Activated naive CD4-positive, alpha-beta T cell treated with anti-CD3 and anti-CD28 coated beads for 36 hours (primary cell): Measurements from ENCODE around the gene TMEM258. TPM values are rescaled to one million over a fixed set of nuclear protein-coding genes. Genes with fewer than 3 reads are reported as not detected.

Experiments used
- CTCF ChIA-PET: fragments of 350-600 bp; sonication (Branson Sonifier 250); formaldehyde crosslinking; loops from one replicate; lab custom pipeline; 2021; ENCODE audit warnings: antibody characterized with exemption; lab: Charles Lee
- DNase-seq: peaks from one replicate; pipeline ENCODE4 v3.0.0-alpha.2; 2020
- H3K27ac Mint-ChIP-seq: one replicate; pipeline ENCODE4 v1.8.0; 2021; ENCODE audit warnings: mild to moderate bottlenecking, mixed read lengths
- H3K27me3 Mint-ChIP-seq: one replicate; pipeline ENCODE4 v1.8.0; 2021; ENCODE audit warnings: low read depth, mixed read lengths
- H3K36me3 Mint-ChIP-seq: one replicate; pipeline ENCODE4 v1.8.0; 2021; ENCODE audit warnings: low read depth, mixed read lengths
- H3K4me1 Mint-ChIP-seq: one replicate; pipeline ENCODE4 v1.8.0; 2021; ENCODE audit warnings: low read depth, mixed read lengths
- H3K4me3 Mint-ChIP-seq: one replicate; pipeline ENCODE4 v1.8.0; 2021; ENCODE audit warnings: mild to moderate bottlenecking, moderate library complexity, mixed read lengths
- H3K9me3 Mint-ChIP-seq: one replicate; pipeline ENCODE4 v1.8.0; 2021; ENCODE audit warnings: mixed read lengths
- intact Hi-C: fragments of 100-400 bp; cut with micrococcal nuclease; formaldehyde crosslinking; loops from one replicate; pipeline ENCODE4 v1.15.1; 2023
- total RNA-seq, 2 experiments: library from RNA; stranded (reverse); gene quantifications; one replicate each; pipeline ENCODE4 v1.2.3, GENCODE V29; 2021

Gene TMEM258
- total RNA-seq, 2 experiments from 2014 or later = 166 to 167 TPM

DNA sequence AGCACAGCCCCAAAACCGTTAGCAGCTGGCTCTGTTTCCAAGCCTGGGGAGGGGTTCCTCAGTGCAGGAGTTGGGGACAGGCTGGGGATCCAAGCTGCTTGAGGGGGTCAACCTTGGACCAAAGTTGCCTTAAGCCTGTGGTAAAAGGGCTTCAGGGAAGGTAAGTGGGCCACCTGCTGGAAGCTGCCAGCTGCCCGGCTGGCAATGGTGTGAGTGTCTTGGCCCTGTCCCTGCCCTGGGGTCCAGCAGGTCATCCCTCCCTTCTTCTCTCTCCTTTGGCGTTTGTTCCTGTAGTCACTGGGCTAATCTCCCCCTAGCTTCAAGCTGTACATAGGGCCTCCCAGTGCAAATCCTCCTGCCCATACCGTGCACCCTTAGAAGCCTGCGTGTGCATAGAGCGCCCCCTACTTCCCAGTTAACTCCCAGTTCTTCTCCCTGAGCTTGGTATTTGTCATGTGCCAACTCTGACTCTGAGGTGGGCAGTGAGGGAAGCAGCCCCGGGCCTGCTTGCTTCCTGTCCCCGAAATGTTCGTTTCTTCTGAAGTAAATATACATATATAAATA is 4.4 kb downstream of the TMEM258 start:
- H3K4me1 Mint-ChIP-seq = peaks cover 12% of the 10 kb centered on the region
- peaks cover 25% of the 10 kb centered on the region for H3K36me3 Mint-ChIP-seq
- DNase-seq = peak; percentile 19
- intact Hi-C loops = no loop called here
- no peak overlapping the region for H3K27ac Mint-ChIP-seq
- CTCF ChIA-PET = interaction anchor here (0.6 to 2.7 kb wide), 8 partner anchors 10 to 320 kb away, joined by 3 to 11 read pairs (median 3); no protein-coding TSS in a partner anchor
- no peaks in the 10 kb centered on the region for H3K9me3 Mint-ChIP-seq
- no peaks in the 10 kb centered on the region for H3K27me3 Mint-ChIP-seq
- H3K4me3 Mint-ChIP-seq = no peak overlapping the region

DNA sequence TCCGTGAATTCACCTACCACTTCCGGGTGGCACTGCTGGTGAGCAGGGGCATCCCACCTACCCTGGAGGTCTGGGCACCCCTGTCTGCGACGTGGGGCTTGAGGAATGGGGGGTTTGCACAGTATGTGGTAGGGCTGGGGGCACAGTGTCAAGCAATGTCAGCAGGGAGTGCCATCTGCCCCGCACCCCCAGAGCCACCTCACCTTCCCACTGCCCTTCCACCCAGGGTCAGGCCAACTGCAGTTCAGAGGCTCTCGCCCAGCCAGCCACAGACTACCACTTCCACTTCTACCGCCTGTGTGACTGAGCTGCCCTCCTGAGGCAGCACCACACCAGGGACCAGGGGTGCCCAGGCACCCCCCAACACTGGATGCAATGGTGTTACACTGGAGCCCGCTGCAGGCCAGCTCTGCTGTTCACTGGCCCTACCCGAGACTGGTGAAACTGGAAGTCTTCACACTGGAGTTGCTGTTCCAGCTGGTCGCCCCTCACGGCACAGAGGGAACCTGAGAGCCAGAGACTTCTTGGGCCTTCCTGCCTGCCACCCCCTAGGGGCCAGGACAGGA is 6.5 kb downstream of the TMEM258 start:
- DNase-seq = no peak
- H3K27me3 Mint-ChIP-seq = no peaks in the 10 kb centered on the region
- intact Hi-C loops = no loop called here
- H3K4me3 Mint-ChIP-seq = no peak overlapping the region
- CTCF ChIA-PET = interaction anchor here (1.0 kb wide), 1 partner anchor 11 kb away, joined by 4 read pairs; no protein-coding TSS in a partner anchor
- no peaks in the 10 kb centered on the region for H3K9me3 Mint-ChIP-seq
- peaks cover 25% of the 10 kb centered on the region for H3K36me3 Mint-ChIP-seq
- no peak overlapping the region for H3K27ac Mint-ChIP-seq
- H3K4me1 Mint-ChIP-seq = peaks cover 6% of the 10 kb centered on the region

DNA sequence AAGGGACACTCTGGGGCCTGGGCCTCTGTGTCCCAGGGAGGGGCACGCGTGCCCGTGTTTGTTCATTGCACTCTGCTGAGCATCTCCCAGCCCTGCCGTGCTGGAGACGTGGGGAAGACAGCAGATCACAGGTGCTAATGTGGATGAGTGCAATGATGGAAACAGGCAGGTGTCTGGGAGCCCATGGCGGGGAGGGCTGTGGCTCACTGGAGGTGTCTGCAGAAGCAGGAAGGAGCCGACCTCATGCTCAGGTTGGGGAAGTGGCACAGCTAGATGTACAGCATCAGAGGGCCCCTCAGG is 7.9 kb downstream of the TMEM258 start:
- intact Hi-C loops = no loop called here

DNA sequence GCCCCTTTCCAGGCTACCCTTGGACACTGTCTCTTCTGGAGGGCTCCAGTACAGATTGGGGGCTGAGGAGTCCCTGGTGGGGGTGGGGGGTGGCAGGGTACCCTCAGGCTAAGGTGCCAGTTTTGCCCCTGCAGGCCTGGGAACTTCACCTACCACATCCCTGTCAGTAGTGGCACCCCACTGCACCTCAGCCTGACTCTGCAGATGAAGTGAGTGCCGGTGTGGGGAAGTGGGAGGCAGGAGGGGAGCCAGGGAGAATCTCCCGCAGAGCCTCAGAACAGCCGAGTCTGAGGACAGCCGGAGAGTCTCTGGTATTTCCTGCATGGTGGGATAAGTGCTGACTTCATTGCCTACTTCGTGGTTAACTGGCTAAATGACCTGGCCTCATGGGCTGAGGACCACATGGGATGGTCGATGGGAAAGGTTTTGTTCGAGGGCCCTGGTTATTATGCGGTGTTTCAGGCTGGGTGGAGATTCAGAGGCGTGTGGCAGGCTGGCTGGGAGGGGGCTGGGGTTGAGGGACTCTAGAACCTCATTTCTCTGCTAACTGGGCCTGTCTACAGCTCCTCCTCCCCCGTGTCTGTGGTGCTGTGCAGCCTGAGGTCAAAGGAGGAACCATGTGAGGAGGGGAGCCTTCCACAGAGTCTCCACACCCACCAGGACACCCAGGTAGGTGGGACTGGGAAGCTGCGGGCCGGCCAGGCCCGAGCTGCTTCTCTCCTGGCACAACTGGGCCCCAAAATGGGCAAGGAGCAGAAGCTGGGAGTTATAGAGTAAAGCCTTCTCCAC is 8.5 kb downstream of the TMEM258 start:
- no peaks in the 10 kb centered on the region for H3K9me3 Mint-ChIP-seq
- H3K36me3 Mint-ChIP-seq = peaks cover 12% of the 10 kb centered on the region
- H3K27ac Mint-ChIP-seq = no peak overlapping the region
- no peak overlapping the region for H3K4me3 Mint-ChIP-seq
- CTCF ChIA-PET = interaction anchor here (1.5 kb wide), 1 partner anchor 13 kb away, joined by 4 read pairs; no protein-coding TSS in a partner anchor
- no peaks in the 10 kb centered on the region for H3K27me3 Mint-ChIP-seq
- intact Hi-C loops = no loop called here
- H3K4me1 Mint-ChIP-seq = no peaks in the 10 kb centered on the region
- no peak for DNase-seq

More for the DNA sequence above, 7.9 kb downstream of the TMEM258 start:
- Mint-ChIP-seq H3K36me3 (peaks cover 16% of the 10 kb centered on the region), H3K4me3 (no peak overlapping the region), H3K9me3 (no peaks in the 10 kb centered on the region), H3K27ac (no peak overlapping the region), H3K27me3 (no peaks in the 10 kb centered on the region), H3K4me1 (no peaks in the 10 kb centered on the region)
- no peak for DNase-seq
- CTCF ChIA-PET = interaction anchor here (1.5 kb wide), 1 partner anchor 13 kb away, joined by 4 read pairs; no protein-coding TSS in a partner anchor

DNA sequence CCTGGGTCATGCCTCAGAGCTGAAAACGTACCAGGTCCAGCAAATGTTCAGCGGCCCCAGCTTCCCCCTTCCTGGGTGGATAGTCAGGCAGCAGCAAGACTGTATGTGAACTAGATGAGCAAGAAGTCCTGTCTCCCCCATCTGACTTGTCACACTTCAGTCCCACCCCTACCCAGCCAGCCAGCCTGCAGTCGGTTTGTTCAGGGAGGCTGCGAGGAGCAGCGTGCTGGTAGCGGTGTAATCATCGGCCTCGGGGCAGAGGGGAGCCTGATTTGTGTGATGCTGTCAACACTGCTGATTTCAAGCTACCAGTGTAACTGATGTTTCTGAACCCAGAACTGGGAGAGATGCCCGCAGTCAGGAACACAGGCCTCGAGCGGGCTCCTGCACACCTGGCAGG is 9.6 kb downstream of the TMEM258 start:
- H3K4me3 Mint-ChIP-seq = no peak overlapping the region
- CTCF ChIA-PET = no interaction called here
- intact Hi-C loops = no loop called here

DNA sequence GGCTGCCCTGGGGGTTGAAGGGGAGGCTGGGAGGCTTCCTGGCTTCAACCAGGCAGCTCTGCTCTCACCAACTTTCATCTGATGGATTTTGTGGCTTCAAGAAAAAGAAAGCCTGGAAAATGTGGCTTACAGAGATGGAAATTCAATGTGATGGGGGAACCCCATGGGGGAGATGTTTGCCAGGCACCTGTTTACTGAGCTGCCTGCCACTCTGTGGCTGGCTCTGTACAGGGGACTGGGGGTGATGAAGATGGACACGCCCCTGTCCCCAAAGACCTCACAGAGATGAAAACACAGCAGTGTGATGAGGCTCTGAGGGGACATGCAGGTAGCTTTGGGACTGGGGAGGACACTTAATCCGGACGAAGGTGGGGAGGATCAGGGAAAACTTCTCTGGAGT is 10.1 kb downstream of the TMEM258 start:
- peaks cover 5% of the 10 kb centered on the region for H3K4me1 Mint-ChIP-seq
- CTCF ChIA-PET = interaction anchor here (0.6 kb wide), 1 partner anchor 164 kb away, joined by 3 read pairs; no protein-coding TSS in a partner anchor
- H3K36me3 Mint-ChIP-seq = peaks cover 6% of the 10 kb centered on the region
- intact Hi-C loops = no loop called here
- H3K27me3 Mint-ChIP-seq = peaks cover 3% of the 10 kb centered on the region
- H3K4me3 Mint-ChIP-seq = no peak overlapping the region
- no peak overlapping the region for H3K27ac Mint-ChIP-seq
- DNase-seq = no peak
- H3K9me3 Mint-ChIP-seq = no peaks in the 10 kb centered on the region

More for the DNA sequence above, 9.6 kb downstream of the TMEM258 start:
- Mint-ChIP-seq H3K36me3 (peaks cover 6% of the 10 kb centered on the region), H3K4me1 (peaks cover 4% of the 10 kb centered on the region), H3K27ac (no peak overlapping the region), H3K27me3 (peaks cover 3% of the 10 kb centered on the region), H3K9me3 (no peaks in the 10 kb centered on the region)
- DNase-seq = no peak

DNA sequence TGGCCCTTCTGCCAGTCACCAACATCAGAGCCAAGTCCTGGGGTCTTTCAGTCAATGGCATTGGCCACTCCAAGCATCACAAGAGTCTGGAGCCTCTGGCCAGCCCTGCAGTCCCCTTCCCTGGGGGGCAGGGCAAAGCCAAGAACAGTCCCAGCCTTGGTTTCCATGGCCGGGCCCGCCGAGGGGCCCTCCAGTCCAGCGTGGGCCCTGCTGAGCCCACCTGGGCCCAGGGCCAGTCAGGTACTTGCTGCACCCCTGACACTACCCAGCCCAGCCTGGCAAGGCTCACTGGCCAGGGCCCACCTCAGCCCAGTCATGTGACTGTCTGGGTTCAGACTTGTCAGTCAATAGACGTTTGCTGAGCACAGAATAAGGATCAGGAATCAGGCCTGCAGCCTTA is 10.8 kb downstream of the TMEM258 start:
- CTCF ChIA-PET = no interaction called here
- Mint-ChIP-seq H3K4me1 (peaks cover 10% of the 10 kb centered on the region), H3K9me3 (no peaks in the 10 kb centered on the region), H3K27me3 (peaks cover 3% of the 10 kb centered on the region), H3K36me3 (peaks cover 6% of the 10 kb centered on the region), H3K27ac (no peak overlapping the region), H3K4me3 (no peak overlapping the region)
- intact Hi-C loops = no loop called here
- no peak for DNase-seq

DNA sequence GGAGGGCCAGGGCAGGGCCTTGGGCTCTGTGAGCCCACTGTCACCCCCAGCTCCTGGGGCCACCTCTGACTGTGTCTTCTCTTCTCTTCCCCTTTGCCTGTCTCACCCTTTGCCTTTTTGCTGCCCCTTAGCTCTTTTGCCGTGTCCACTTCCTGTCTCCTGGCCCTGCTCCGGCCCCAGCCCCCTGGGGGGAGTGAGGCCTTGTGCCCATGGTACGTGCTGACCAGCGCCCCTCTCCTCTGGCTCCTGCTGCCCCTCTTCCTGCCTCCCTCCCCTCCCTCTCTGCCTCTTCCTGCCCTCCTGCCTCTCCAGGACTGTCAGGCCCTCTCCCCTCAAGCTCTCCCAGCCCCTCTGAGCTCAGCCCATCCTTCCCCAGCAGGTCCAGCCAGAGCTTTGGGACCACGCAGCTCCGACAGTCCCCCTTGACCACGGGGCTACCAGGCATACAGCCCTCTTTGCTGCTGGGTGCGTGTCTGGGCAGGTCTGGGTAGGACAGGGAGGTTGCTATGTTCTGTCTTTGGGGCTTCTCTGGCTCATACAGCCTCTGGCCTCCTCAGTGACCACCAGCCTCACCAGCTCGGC is 11.7 kb downstream of the TMEM258 start:
- peaks cover 3% of the 10 kb centered on the region for H3K27me3 Mint-ChIP-seq
- CTCF ChIA-PET = interaction anchor here (0.6 to 1.1 kb wide), 2 partner anchors 13 to 215 kb away, joined by 3 read pairs; no protein-coding TSS in a partner anchor
- H3K4me1 Mint-ChIP-seq = peaks cover 13% of the 10 kb centered on the region
- no peak overlapping the region for H3K4me3 Mint-ChIP-seq
- no peak for DNase-seq
- H3K27ac Mint-ChIP-seq = no peak overlapping the region
- intact Hi-C loops = no loop called here
- no peaks in the 10 kb centered on the region for H3K9me3 Mint-ChIP-seq
- peaks cover 6% of the 10 kb centered on the region for H3K36me3 Mint-ChIP-seq

DNA sequence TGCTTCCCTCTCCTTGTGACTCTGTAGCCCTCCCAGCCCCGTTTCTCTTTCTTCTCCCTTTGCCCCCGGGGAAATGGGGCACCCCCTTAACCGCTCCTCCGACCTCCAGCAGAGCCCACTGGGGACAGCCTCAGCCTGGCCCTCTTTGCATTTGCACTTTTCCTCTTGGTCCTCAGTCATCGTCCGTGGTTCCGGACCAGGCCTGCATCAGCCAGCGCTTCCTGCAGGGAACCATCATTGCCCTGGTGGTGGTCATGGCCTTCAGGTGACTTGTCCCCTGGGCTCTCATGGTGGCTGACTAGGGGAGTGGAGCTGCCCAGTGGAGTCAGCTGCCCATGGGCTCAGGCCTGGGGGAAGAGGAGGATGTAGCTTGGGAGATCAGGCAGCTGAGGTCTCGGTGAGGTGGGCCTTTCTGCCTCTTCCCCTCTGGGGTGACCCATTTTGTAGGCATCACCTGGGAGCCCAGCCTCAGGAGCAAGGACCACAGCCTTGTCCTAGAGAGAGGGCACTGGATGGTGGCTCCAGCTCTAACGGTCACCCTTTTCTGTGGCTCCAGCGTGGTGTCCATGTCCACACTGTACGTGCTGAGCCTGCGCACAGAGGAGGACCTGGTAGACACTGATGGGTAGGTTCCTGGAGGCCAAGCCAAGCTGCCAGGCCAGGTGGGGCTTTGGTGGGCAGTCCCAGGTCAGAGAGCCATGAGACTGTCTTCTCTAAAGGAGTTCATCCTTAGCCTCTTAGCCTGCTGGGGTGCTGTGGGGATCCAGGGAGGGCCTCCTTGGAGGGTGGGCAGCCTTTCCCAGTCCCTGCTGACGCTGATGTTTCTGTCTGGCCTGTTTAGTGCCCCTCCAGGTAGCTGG is 12.5 kb downstream of the TMEM258 start:
- Mint-ChIP-seq H3K27me3 (peaks cover 3% of the 10 kb centered on the region), H3K27ac (no peak overlapping the region), H3K9me3 (no peaks in the 10 kb centered on the region), H3K36me3 (peaks cover 5% of the 10 kb centered on the region), H3K4me3 (no peak overlapping the region), H3K4me1 (peaks cover 13% of the 10 kb centered on the region)
- CTCF ChIA-PET = interaction anchor here (0.6 to 1.1 kb wide), 2 partner anchors 14 to 216 kb away, joined by 3 read pairs; no protein-coding TSS in a partner anchor
- intact Hi-C loops = no loop called here
- DNase-seq = no peak

DNA sequence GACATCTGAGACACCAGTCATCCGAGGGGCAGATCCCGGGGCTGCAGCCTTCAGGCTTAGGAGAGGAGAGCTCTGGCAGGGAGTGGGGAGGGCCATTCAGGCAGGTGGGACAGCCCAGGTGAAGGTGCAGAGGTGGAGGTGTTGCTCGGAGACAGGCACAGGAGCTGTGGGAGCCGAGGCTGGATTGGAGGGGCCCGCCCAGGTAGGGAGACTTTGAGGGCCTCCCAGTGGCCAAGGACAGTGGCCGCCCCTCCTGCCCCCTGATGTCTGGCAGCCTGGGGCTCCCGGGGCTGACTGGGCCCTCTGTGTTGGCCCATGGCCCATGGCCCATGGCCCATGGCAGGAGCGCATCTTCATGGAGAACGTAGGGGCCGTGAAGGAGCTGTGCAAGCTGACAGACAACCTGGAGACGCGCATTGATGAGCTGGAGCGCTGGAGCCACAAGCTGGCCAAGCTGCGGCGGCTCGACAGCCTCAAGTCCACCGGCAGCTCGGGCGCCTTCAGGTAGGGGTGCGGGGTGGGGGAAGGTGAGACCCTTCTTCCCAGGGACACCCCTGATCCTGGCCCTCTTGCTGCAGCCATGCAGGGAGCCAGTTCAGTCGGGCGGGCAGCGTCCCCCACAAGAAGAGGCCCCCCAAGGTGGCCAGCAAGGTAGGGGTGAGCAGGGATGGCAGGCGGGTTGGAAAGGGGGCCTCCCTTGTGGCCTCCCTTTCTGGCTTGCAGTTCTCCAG is 13.3 kb downstream of the TMEM258 start:
- Mint-ChIP-seq H3K27me3 (peaks cover 3% of the 10 kb centered on the region), H3K36me3 (peaks cover 2% of the 10 kb centered on the region), H3K4me3 (no peak overlapping the region), H3K27ac (no peak overlapping the region), H3K4me1 (peaks cover 13% of the 10 kb centered on the region), H3K9me3 (no peaks in the 10 kb centered on the region)
- intact Hi-C loops = no loop called here
- CTCF ChIA-PET = no interaction called here
- no peak for DNase-seq

DNA sequence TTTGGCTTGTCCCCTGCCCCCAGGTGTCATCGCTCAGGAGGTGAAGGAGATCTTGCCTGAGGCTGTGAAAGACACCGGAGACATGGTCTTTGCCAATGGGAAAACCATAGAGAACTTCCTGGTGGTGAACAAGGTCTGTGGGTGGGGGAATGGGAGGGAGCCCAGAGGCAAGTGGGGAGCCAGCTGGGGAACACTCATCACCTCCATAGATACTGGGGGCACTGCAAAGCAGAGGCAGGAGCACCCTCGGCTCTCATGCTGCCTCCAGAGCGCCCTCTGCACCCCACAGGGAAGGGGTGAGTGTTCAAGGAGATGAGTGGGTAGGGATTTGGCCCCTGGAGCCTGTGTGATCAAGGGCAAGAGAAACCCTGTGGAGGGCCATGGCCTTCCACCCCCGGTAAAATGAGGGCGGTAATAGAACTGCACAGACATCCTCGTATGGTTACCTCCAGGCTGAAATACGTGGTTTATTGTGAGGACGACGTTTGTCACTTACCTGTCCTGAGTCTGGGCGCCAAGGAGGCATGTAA is 14.0 kb downstream of the TMEM258 start:
- intact Hi-C loops = no loop called here
- DNase-seq = no peak
- H3K27ac Mint-ChIP-seq = no peak overlapping the region
- H3K36me3 Mint-ChIP-seq = no peaks in the 10 kb centered on the region
- H3K9me3 Mint-ChIP-seq = no peaks in the 10 kb centered on the region
- H3K27me3 Mint-ChIP-seq = peaks cover 3% of the 10 kb centered on the region
- CTCF ChIA-PET = no interaction called here
- peaks cover 13% of the 10 kb centered on the region for H3K4me1 Mint-ChIP-seq
- no peak overlapping the region for H3K4me3 Mint-ChIP-seq
